GM23338 (cell line): ENCODE results near the gene TAS2R3. TPM values are rescaled to one million over a fixed set of nuclear protein-coding genes. Genes with fewer than 3 reads are reported as not detected.

ENCODE experiments used
- ATAC-seq: fragments of 200-7000 bp; cut with Tn5 transposase; 3 replicates; pipeline ENCODE4 v1.9.1; 2020
- DNase-seq: peaks from one replicate; pipeline ENCODE4 v3.0.0-alpha.2; 2015; ENCODE audit warnings: low spot score
- H2AFZ ChIP-seq: fragments of 200-600 bp; sonication (generic); 2 replicates; pipeline ENCODE4 v1.8.0; 2016; ENCODE audit warnings: antibody characterized with exemption, mild to moderate bottlenecking, moderate library complexity
- H3F3A ChIP-seq: fragments of 200-600 bp; sonication (generic); replicated peaks from 2 replicates; pipeline ENCODE4 v1.8.0; 2017; ENCODE audit warnings: antibody characterized with exemption, mixed run types, low read depth
- H3K27ac ChIP-seq: fragments of 200-600 bp; sonication (generic); 2 replicates; pipeline ENCODE4 v1.6.1; 2016; ENCODE audit warnings: low read depth
- H3K27me3 ChIP-seq: fragments of 200-600 bp; sonication (generic); 2 replicates; pipeline ENCODE4 v1.8.0; 2016; ENCODE audit warnings: mild to moderate bottlenecking, mixed run types, moderate library complexity; ENCODE audit not compliant: insufficient read depth
- H3K36me3 ChIP-seq: fragments of 200-600 bp; sonication (generic); 2 replicates; pipeline ENCODE4 v1.8.0; 2016; ENCODE audit warnings: mild to moderate bottlenecking; ENCODE audit not compliant: insufficient read depth
- H3K4me1 ChIP-seq: fragments of 200-600 bp; sonication (generic); 2 replicates; pipeline ENCODE4 v1.8.0; 2016; ENCODE audit warnings: mild to moderate bottlenecking, moderate library complexity; ENCODE audit not compliant: insufficient read depth
- H3K4me2 ChIP-seq: fragments of 200-600 bp; sonication (generic); 2 replicates; pipeline ENCODE4 v1.7.1; 2017; ENCODE audit warnings: mixed run types
- H3K4me3 ChIP-seq: fragments of 200-600 bp; sonication (generic); 2 replicates; pipeline ENCODE4 v1.6.1; 2016; ENCODE audit warnings: mixed run types
- H3K79me2 ChIP-seq: fragments of 200-600 bp; sonication (generic); replicated peaks from 2 replicates; pipeline ENCODE4 v1.8.0; 2017; ENCODE audit warnings: mild to moderate bottlenecking; ENCODE audit not compliant: insufficient read depth
- H3K9me2 ChIP-seq: fragments of 200-600 bp; sonication (generic); 2 replicates; pipeline ENCODE4 v1.8.0; 2017; ENCODE audit not compliant: insufficient read depth
- H4K20me1 ChIP-seq: fragments of 200-600 bp; sonication (generic); replicated peaks from 2 replicates; pipeline ENCODE4 v1.8.0; 2017; ENCODE audit warnings: mild to moderate bottlenecking; ENCODE audit not compliant: insufficient read depth
- H3K27ac Mint-ChIP-seq: 2 replicates; pipeline ENCODE4 v1.8.0; 2020; ENCODE audit warnings: inconsistent platforms, mild to moderate bottlenecking, moderate library complexity, mixed read lengths
- H3K27me3 Mint-ChIP-seq: 3 replicates; pipeline ENCODE4 v1.8.0; 2022; ENCODE audit warnings: low read depth, mild to moderate bottlenecking, moderate library complexity, mixed read lengths, inconsistent platforms; ENCODE audit not compliant: insufficient read depth, poor library complexity
- H3K36me3 Mint-ChIP-seq: 3 replicates; pipeline ENCODE4 v1.8.0; 2021; ENCODE audit warnings: low read depth, mild to moderate bottlenecking, inconsistent platforms, moderate library complexity, mixed read lengths
- H3K4me1 Mint-ChIP-seq: 3 replicates; pipeline ENCODE4 v1.8.0; 2020; ENCODE audit warnings: mild to moderate bottlenecking, inconsistent platforms, mixed read lengths
- H3K4me3 Mint-ChIP-seq: 3 replicates; pipeline ENCODE4 v1.8.0; 2021; ENCODE audit warnings: moderate library complexity, mild to moderate bottlenecking, inconsistent platforms, mixed read lengths
- H3K9me3 Mint-ChIP-seq: 3 replicates; pipeline ENCODE4 v1.8.0; 2020; ENCODE audit warnings: moderate library complexity, mild to moderate bottlenecking, inconsistent platforms, mixed read lengths
- CREB1 ChIP-seq: fragments of 250-450 bp; sonication (Bioruptor Pico); IDR thresholded peaks from 2 replicates; pipeline ENCODE4 v1.5.0; 2020; ENCODE audit warnings: low read depth, mild to moderate bottlenecking, moderate library complexity
- ETS1 ChIP-seq: IDR thresholded peaks from 2 replicates; pipeline ENCODE4 v1.6.1; 2016; ENCODE audit warnings: antibody characterized with exemption
- EZH2 ChIP-seq: fragments of 200-600 bp; sonication (generic); IDR thresholded peaks from one replicate; pipeline ENCODE4 v1.8.0; 2017; ENCODE audit warnings: antibody characterized with exemption, mild to moderate bottlenecking, low read depth; ENCODE audit not compliant: unreplicated experiment
- JUNB ChIP-seq: IDR thresholded peaks from one replicate; pipeline ENCODE4 v1.6.1; 2016; ENCODE audit warnings: antibody characterized with exemption; ENCODE audit not compliant: unreplicated experiment
- STAT1 ChIP-seq: IDR thresholded peaks from one replicate; pipeline ENCODE4 v1.6.1; 2016; ENCODE audit warnings: antibody characterized with exemption; ENCODE audit not compliant: unreplicated experiment
- ZNF331 ChIP-seq: fragments of 250-450 bp; sonication (Bioruptor Pico); IDR thresholded peaks from 2 replicates; pipeline ENCODE4 v1.5.0; 2020; ENCODE audit warnings: low read depth, mild to moderate bottlenecking, moderate library complexity
- polyA plus RNA-seq: library from polyadenylated mRNA; unstranded; fragments of >200 nt; fragmentation: Nextera tagmentation; extraction: Ambion mirVana; gene quantifications from 2 replicates; pipeline ENCODE4 v1.2.1, GENCODE V29; 2016
- small RNA-seq: library from RNA; depleted of rRNA; stranded (forward); fragments of <200 nt; gene quantifications from one replicate; pipeline ENCODE3, GENCODE V24; 2014; ENCODE audit warnings: low replicate concordance
- total RNA-seq: library from RNA; depleted of rRNA; stranded (reverse); fragments of >200 nt; shearing (Covaris generic); gene quantifications from 2 replicates; pipeline ENCODE4 v1.2.3, GENCODE V29; 2014; rRNA removed

Gene TAS2R3
- total and polyA plus RNA-seq, 2 experiments from 2014 or later = 6.9 TPM; not detected in 1

- H2AFZ ChIP-seq = no peak within 1 kb of the TSS
- no peaks in the 10 kb centered on the region for H3F3A ChIP-seq
- H4K20me1 ChIP-seq = no peaks in the 10 kb centered on the region
- H3K79me2 ChIP-seq = no peaks in the 10 kb centered on the region
- no peaks in the 10 kb centered on the region for H3K4me1 ChIP-seq
- peaks cover 8% of the 10 kb centered on the region; the same call in 1 of the 2 replicates for H3K36me3 ChIP-seq
- no peaks in the 10 kb centered on the region for H3K9me2 ChIP-seq
- H3K27me3 ChIP-seq = no peaks in the 10 kb centered on the region
- H3K27ac ChIP-seq = no peak within 1 kb of the TSS
- ATAC-seq = no peak
- Mint-ChIP-seq H3K36me3 (no peaks in the 10 kb centered on the region; the same call in 1 of the 3 replicates), H3K27ac (no peak within 1 kb of the TSS), H3K27me3 (no peaks in the 10 kb centered on the region), H3K9me3 (no peaks in the 10 kb centered on the region), H3K4me3 (no peak within 1 kb of the TSS), H3K4me1 (no peaks in the 10 kb centered on the region; the same call in 2 of the 3 replicates)
- no peak within 1 kb of the TSS for H3K4me3 ChIP-seq
- H3K4me2 ChIP-seq = no peak within 1 kb of the TSS
- no peak for DNase-seq
- no peak for TF ChIP-seq ZNF331 (CRISPR knock-in tag)
- no peak for TF ChIP-seq JUNB
- no peak for TF ChIP-seq STAT1
- TF ChIP-seq CREB1 (CRISPR knock-in tag) = no peak
- no peak for TF ChIP-seq EZH2
Observed at GRCh38 chr7:141789917-141790316, 26.0 kb downstream of the TAS2R3 start, which contains the start of gene TAS2R5. TAS2R5 (plus strand) TSS chr7:141790217; CDS start chr7:141790362, 145 bp downstream.

- no peaks in the 10 kb centered on the region for H3K79me2 ChIP-seq
- H3K27ac ChIP-seq = 0 out of 2 replicates have a peak overlapping the region, but pooled peaks have one; percentile 45
- no peaks in the 10 kb centered on the region for H3K4me1 ChIP-seq
- Mint-ChIP-seq H3K4me1 (no peaks in the 10 kb centered on the region; the same call in 2 of the 3 replicates), H3K9me3 (no peaks in the 10 kb centered on the region; the same call in 2 of the 3 replicates), H3K27me3 (no peaks in the 10 kb centered on the region), H3K36me3 (no peaks in the 10 kb centered on the region; the same call in 1 of the 3 replicates), H3K4me3 (no peak overlapping the region), H3K27ac (no peak overlapping the region)
- H3K36me3 ChIP-seq = peaks cover 8% of the 10 kb centered on the region; the same call in 1 of the 2 replicates
- H3F3A ChIP-seq = no peaks in the 10 kb centered on the region
- no peak overlapping the region for H2AFZ ChIP-seq
- no peaks in the 10 kb centered on the region for H3K9me2 ChIP-seq
- TF ChIP-seq ETS1 (no peak), EZH2 (no peak)
- H4K20me1 ChIP-seq = no peaks in the 10 kb centered on the region
- H3K27me3 ChIP-seq = no peaks in the 10 kb centered on the region
- no peak overlapping the region for H3K4me2 ChIP-seq
- H3K4me3 ChIP-seq = no peak overlapping the region
- ATAC-seq (no peak), DNase-seq (no peak)
Observed at GRCh38 chr7:141792526-141792925, 28.6 kb downstream of the TAS2R3 start.

Small RNA genes within 50 kb of the gene (small RNA-seq; reads per million reads assigned to genes)
- not detected for gene RNU1-82P

Other genes starting within 250 kb of the TAS2R3 start
- gene AGK, start 212.7 kb upstream of the TAS2R3 start, total RNA-seq = 36.6 and 37.9 TPM in 2 replicates
- 19.1 and 21.9 TPM in 2 replicates for gene AGK, start 212.7 kb upstream of the TAS2R3 start, polyA plus RNA-seq
- gene DENND11, start 61.9 kb upstream of the TAS2R3 start, total RNA-seq = 23.9 and 29.5 TPM in 2 replicates
- gene DENND11, start 61.9 kb upstream of the TAS2R3 start, polyA plus RNA-seq = 4.9 and 5.1 TPM in 2 replicates
- 0.16 TPM in 1 of 2 replicates, not detected in the other for gene WEE2, start 55.7 kb upstream of the TAS2R3 start, total RNA-seq
- gene WEE2, start 55.7 kb upstream of the TAS2R3 start, polyA plus RNA-seq = not detected in 2 replicates
- 283 and 350 TPM in 2 replicates for gene SSBP1, start 25.7 kb upstream of the TAS2R3 start, total RNA-seq
- gene SSBP1, start 25.7 kb upstream of the TAS2R3 start, polyA plus RNA-seq = 972 and 1,006 TPM in 2 replicates
- gene TAS2R4, start 12.6 kb downstream of the TAS2R3 start, total RNA-seq = 3.3 and 4.2 TPM in 2 replicates
- gene TAS2R4, start 12.6 kb downstream of the TAS2R3 start, polyA plus RNA-seq = 0.77 and 1.2 TPM in 2 replicates
- gene TAS2R5, start 26.1 kb downstream of the TAS2R3 start, total RNA-seq = 5.1 and 5.8 TPM in 2 replicates
- 0.82 and 0.89 TPM in 2 replicates for gene TAS2R5, start 26.1 kb downstream of the TAS2R3 start, polyA plus RNA-seq
- gene PRSS37, start 77.4 kb downstream of the TAS2R3 start, total RNA-seq = not detected in 2 replicates
- 0.23 and 0.58 TPM in 2 replicates for gene PRSS37, start 77.4 kb downstream of the TAS2R3 start, polyA plus RNA-seq
- gene OR9A4, start 152.3 kb downstream of the TAS2R3 start, total RNA-seq = 1.6 TPM in 1 of 2 replicates, not detected in the other
- gene OR9A4, start 152.3 kb downstream of the TAS2R3 start, polyA plus RNA-seq = 0.14 TPM in 1 of 2 replicates, not detected in the other
- not detected in 2 replicates for gene CLEC5A, start 182.9 kb downstream of the TAS2R3 start, total RNA-seq
- gene CLEC5A, start 182.9 kb downstream of the TAS2R3 start, polyA plus RNA-seq = not detected in 2 replicates
- 0.24 TPM in 1 of 2 replicates, not detected in the other for gene TAS2R38, start 209.7 kb downstream of the TAS2R3 start, total RNA-seq
- gene TAS2R38, start 209.7 kb downstream of the TAS2R3 start, polyA plus RNA-seq = 0.31 TPM in 1 of 2 replicates, not detected in the other
- gene MGAM, start 231.8 kb downstream of the TAS2R3 start, total RNA-seq = 0.03 and 0.23 TPM in 2 replicates
- 0.29 TPM in 1 of 2 replicates, not detected in the other for gene MGAM, start 231.8 kb downstream of the TAS2R3 start, polyA plus RNA-seq